ENCODE data around the gene FBN2.
"Not testable (repeated sequence)": the region's sequence is repeated elsewhere in the genome, so short reads cannot be mapped to it uniquely, and the experiment has no call there.

The FBN2 gene

GRCh38 chr5:128331261-128331660 lies 206.8 kb downstream of the FBN2 start:
- no peak overlapping the region for H3K27ac Mint-ChIP-seq
- no peaks in the 10 kb centered on the region for H3K27me3 Mint-ChIP-seq
- H3K9me3 Mint-ChIP-seq = no peaks in the 10 kb centered on the region
- DNase-seq = no peak
- H3K4me1 Mint-ChIP-seq = no peaks in the 10 kb centered on the region
- CTCF ChIA-PET = interaction anchor here (0.6 kb wide), 1 partner anchor 1770 kb away, joined by 3 read pairs; no protein-coding TSS in a partner anchor
- H3K4me3 Mint-ChIP-seq = no peak overlapping the region
- H3K36me3 Mint-ChIP-seq = no peaks in the 10 kb centered on the region

- DNase-seq = no peak
- Mint-ChIP-seq H3K4me3 (no peak overlapping the region), H3K27ac (no peak overlapping the region), H3K27me3 (no peaks in the 10 kb centered on the region), H3K9me3 (no peaks in the 10 kb centered on the region), H3K4me1 (no peaks in the 10 kb centered on the region), H3K36me3 (no peaks in the 10 kb centered on the region)
- CTCF ChIA-PET = no interaction called here
Observed at GRCh38 chr5:128329386-128329939, 208.6 kb downstream of the FBN2 start.

GRCh38 chr5:128328446-128328845 lies 209.6 kb downstream of the FBN2 start:
- H3K4me3 Mint-ChIP-seq = no peak overlapping the region
- no peaks in the 10 kb centered on the region for H3K36me3 Mint-ChIP-seq
- no peaks in the 10 kb centered on the region for H3K27me3 Mint-ChIP-seq
- no peaks in the 10 kb centered on the region for H3K9me3 Mint-ChIP-seq
- CTCF ChIA-PET = no interaction called here
- no peak for DNase-seq
- H3K4me1 Mint-ChIP-seq = no peaks in the 10 kb centered on the region
- no peak overlapping the region for H3K27ac Mint-ChIP-seq

- no peaks in the 10 kb centered on the region for H3K27me3 Mint-ChIP-seq
- CTCF ChIA-PET = no interaction called here
- H3K36me3 Mint-ChIP-seq = no peaks in the 10 kb centered on the region
- H3K9me3 Mint-ChIP-seq = no peaks in the 10 kb centered on the region
- no peak overlapping the region for H3K4me3 Mint-ChIP-seq
- DNase-seq = no peak
- no peak overlapping the region for H3K27ac Mint-ChIP-seq
- no peaks in the 10 kb centered on the region for H3K4me1 Mint-ChIP-seq
Observed at GRCh38 chr5:128328007-128328406, 210.0 kb downstream of the FBN2 start.

GRCh38 chr5:128321418-128321817 lies 216.6 kb downstream of the FBN2 start:
- H3K36me3 Mint-ChIP-seq, H3K9me3 Mint-ChIP-seq, H3K4me1 Mint-ChIP-seq, DNase-seq, H3K27me3 Mint-ChIP-seq, H3K27ac Mint-ChIP-seq, H3K4me3 Mint-ChIP-seq, CTCF ChIA-PET: not testable (repeated sequence)

GRCh38 chr5:128318691-128319090 lies 219.4 kb downstream of the FBN2 start:
- no peaks in the 10 kb centered on the region for H3K9me3 Mint-ChIP-seq
- no peaks in the 10 kb centered on the region for H3K27me3 Mint-ChIP-seq
- H3K36me3 Mint-ChIP-seq = no peaks in the 10 kb centered on the region
- no peaks in the 10 kb centered on the region for H3K4me1 Mint-ChIP-seq
- no peak overlapping the region for H3K27ac Mint-ChIP-seq
- no peak for DNase-seq
- CTCF ChIA-PET = no interaction called here
- H3K4me3 Mint-ChIP-seq = no peak overlapping the region

- Mint-ChIP-seq H3K27me3 (no peaks in the 10 kb centered on the region), H3K36me3 (no peaks in the 10 kb centered on the region), H3K27ac (no peak overlapping the region), H3K9me3 (no peaks in the 10 kb centered on the region), H3K4me1 (no peaks in the 10 kb centered on the region), H3K4me3 (no peak overlapping the region)
- CTCF ChIA-PET = no interaction called here
- no peak for DNase-seq
Observed at GRCh38 chr5:128317481-128317880, 220.6 kb downstream of the FBN2 start.

- no peak overlapping the region for H3K4me3 Mint-ChIP-seq
- H3K27ac Mint-ChIP-seq = no peak overlapping the region
- no peak for DNase-seq
- no peaks in the 10 kb centered on the region for H3K9me3 Mint-ChIP-seq
- H3K36me3 Mint-ChIP-seq = no peaks in the 10 kb centered on the region
- CTCF ChIA-PET = no interaction called here
- no peaks in the 10 kb centered on the region for H3K27me3 Mint-ChIP-seq
- no peaks in the 10 kb centered on the region for H3K4me1 Mint-ChIP-seq
Observed at GRCh38 chr5:128315671-128316070, 222.4 kb downstream of the FBN2 start.

GRCh38 chr5:128305341-128305740 lies 232.7 kb downstream of the FBN2 start:
- CTCF ChIA-PET = no interaction called here
- H3K27ac Mint-ChIP-seq = no peak overlapping the region

GRCh38 chr5:128304791-128305190 lies 233.3 kb downstream of the FBN2 start:
- DNase-seq = no peak
- H3K27ac Mint-ChIP-seq = no peak overlapping the region
- CTCF ChIA-PET = no interaction called here
- no peak overlapping the region for H3K4me3 Mint-ChIP-seq
- no peaks in the 10 kb centered on the region for H3K27me3 Mint-ChIP-seq
- H3K36me3 Mint-ChIP-seq = no peaks in the 10 kb centered on the region
- no peaks in the 10 kb centered on the region for H3K9me3 Mint-ChIP-seq
- H3K4me1 Mint-ChIP-seq = no peaks in the 10 kb centered on the region

More at GRCh38 chr5:128305341-128305740, 232.7 kb downstream of the FBN2 start:
- no peaks in the 10 kb centered on the region for H3K4me1 Mint-ChIP-seq
- no peak overlapping the region for H3K4me3 Mint-ChIP-seq
- H3K27me3 Mint-ChIP-seq = no peaks in the 10 kb centered on the region
- DNase-seq = no peak
- H3K36me3 Mint-ChIP-seq = no peaks in the 10 kb centered on the region
- no peaks in the 10 kb centered on the region for H3K9me3 Mint-ChIP-seq

- no peak overlapping the region for H3K4me3 Mint-ChIP-seq
- H3K36me3 Mint-ChIP-seq = no peaks in the 10 kb centered on the region
- no peak for DNase-seq
- H3K4me1 Mint-ChIP-seq = no peaks in the 10 kb centered on the region
- no peaks in the 10 kb centered on the region for H3K27me3 Mint-ChIP-seq
- H3K9me3 Mint-ChIP-seq = no peaks in the 10 kb centered on the region
- CTCF ChIA-PET = no interaction called here
- H3K27ac Mint-ChIP-seq = no peak overlapping the region
Observed at GRCh38 chr5:128304088-128304487, 234.0 kb downstream of the FBN2 start.

GRCh38 chr5:128303593-128303992 lies 234.5 kb downstream of the FBN2 start:
- no peak overlapping the region for H3K4me3 Mint-ChIP-seq
- no peak overlapping the region for H3K27ac Mint-ChIP-seq
- DNase-seq = no peak
- H3K36me3 Mint-ChIP-seq = no peaks in the 10 kb centered on the region
- CTCF ChIA-PET = no interaction called here
- H3K4me1 Mint-ChIP-seq = no peaks in the 10 kb centered on the region
- no peaks in the 10 kb centered on the region for H3K27me3 Mint-ChIP-seq
- H3K9me3 Mint-ChIP-seq = no peaks in the 10 kb centered on the region

- H3K27me3 Mint-ChIP-seq = no peaks in the 10 kb centered on the region
- no peaks in the 10 kb centered on the region for H3K36me3 Mint-ChIP-seq
- CTCF ChIA-PET = no interaction called here
- DNase-seq = no peak
- H3K9me3 Mint-ChIP-seq = no peaks in the 10 kb centered on the region
- H3K27ac Mint-ChIP-seq = no peak overlapping the region
- H3K4me1 Mint-ChIP-seq = no peaks in the 10 kb centered on the region
- no peak overlapping the region for H3K4me3 Mint-ChIP-seq
Observed at GRCh38 chr5:128300181-128300580, 237.9 kb downstream of the FBN2 start.

- H3K4me3 Mint-ChIP-seq = no peak overlapping the region
- H3K36me3 Mint-ChIP-seq = no peaks in the 10 kb centered on the region
- no peak for DNase-seq
- CTCF ChIA-PET = no interaction called here
- peaks cover 5% of the 10 kb centered on the region for H3K9me3 Mint-ChIP-seq
- H3K27ac Mint-ChIP-seq = peak overlapping the region; percentile 51
- no peaks in the 10 kb centered on the region for H3K4me1 Mint-ChIP-seq
- H3K27me3 Mint-ChIP-seq = no peaks in the 10 kb centered on the region
Observed at GRCh38 chr5:128290152-128290858, 247.7 kb downstream of the FBN2 start.

- H3K36me3 Mint-ChIP-seq = no peaks in the 10 kb centered on the region
Observed at GRCh38 chr5:128287740-128288139, 250.3 kb downstream of the FBN2 start.

More at GRCh38 chr5:128287740-128288139, 250.3 kb downstream of the FBN2 start:
- CTCF ChIA-PET = no interaction called here
- Mint-ChIP-seq H3K9me3 (peaks cover 2% of the 10 kb centered on the region), H3K27me3 (no peaks in the 10 kb centered on the region), H3K4me3 (no peak overlapping the region), H3K27ac (no peak overlapping the region), H3K4me1 (no peaks in the 10 kb centered on the region)
- no peak for DNase-seq
